Epithelial cell of esophagus (primary cell): ENCODE measurements around the gene ZNF254.

ENCODE experiments used
- DNase-seq: peaks from one replicate; pipeline ENCODE4 v3.0.0; 2010; ENCODE audit warnings: low read depth
- H3K4me3 ChIP-seq: 2 replicates; pipeline ENCODE4 v1.5.1; 2011; ENCODE audit warnings: mild to moderate bottlenecking, low read length, control low read depth
- TF ChIP-seq, protein P1 (sequence below): IDR thresholded peaks from 2 replicates; pipeline ENCODE4 v1.5.1; 2011; ENCODE audit warnings: low read depth, mild to moderate bottlenecking, low read length, control low read depth, inconsistent platforms; ENCODE audit not compliant: insufficient read depth; ENCODE audit errors: missing control alignments

The ZNF254 gene

DNA sequence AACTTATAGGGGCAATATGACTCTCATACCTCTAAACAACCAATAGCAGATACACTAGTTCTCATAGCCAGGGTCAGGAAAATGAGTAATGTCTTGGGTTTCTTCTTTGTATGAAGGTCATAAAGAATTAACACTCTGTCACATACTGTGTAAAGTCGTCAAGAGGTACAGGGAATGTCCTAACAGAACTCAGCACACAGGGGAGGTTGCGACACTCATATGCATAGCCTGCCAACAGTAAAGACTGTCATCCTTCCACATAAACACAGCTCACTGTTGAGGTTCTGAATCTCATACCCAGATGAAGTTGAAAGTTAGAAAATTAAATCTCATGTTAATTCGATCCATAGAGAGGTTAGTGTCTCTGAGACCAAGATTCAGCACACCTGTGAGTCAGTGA lies 34.2 kb upstream of the ZNF254 start:
- H3K4me3 ChIP-seq, result no peak overlapping the region
- DNase-seq, result peak; percentile 59
- TF ChIP-seq, protein P1, sequence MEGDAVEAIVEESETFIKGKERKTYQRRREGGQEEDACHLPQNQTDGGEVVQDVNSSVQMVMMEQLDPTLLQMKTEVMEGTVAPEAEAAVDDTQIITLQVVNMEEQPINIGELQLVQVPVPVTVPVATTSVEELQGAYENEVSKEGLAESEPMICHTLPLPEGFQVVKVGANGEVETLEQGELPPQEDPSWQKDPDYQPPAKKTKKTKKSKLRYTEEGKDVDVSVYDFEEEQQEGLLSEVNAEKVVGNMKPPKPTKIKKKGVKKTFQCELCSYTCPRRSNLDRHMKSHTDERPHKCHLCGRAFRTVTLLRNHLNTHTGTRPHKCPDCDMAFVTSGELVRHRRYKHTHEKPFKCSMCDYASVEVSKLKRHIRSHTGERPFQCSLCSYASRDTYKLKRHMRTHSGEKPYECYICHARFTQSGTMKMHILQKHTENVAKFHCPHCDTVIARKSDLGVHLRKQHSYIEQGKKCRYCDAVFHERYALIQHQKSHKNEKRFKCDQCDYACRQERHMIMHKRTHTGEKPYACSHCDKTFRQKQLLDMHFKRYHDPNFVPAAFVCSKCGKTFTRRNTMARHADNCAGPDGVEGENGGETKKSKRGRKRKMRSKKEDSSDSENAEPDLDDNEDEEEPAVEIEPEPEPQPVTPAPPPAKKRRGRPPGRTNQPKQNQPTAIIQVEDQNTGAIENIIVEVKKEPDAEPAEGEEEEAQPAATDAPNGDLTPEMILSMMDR, result no peak

DNA sequence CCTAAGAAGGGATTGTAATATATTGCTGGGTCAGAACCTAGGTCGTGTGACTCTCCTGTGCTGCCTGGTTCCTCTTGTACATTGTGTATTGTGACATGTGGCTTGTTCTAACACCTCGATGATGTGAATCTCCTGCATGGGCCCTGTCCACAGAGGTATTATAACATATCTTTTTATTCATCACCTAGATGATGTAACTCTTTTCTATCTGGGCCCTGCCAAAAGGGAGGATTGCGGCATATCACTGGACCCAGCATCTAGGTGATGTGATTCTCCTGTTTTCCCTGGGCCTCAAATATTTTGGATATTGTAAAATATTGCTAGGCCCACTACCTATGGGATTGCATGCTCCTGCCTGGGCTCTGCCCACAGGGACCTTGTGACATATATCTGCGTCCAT lies 33.4 kb upstream of the ZNF254 start:
- TF ChIP-seq, protein P1, result no peak
- no peak overlapping the region for H3K4me3 ChIP-seq
- peak; percentile 63 for DNase-seq

DNA sequence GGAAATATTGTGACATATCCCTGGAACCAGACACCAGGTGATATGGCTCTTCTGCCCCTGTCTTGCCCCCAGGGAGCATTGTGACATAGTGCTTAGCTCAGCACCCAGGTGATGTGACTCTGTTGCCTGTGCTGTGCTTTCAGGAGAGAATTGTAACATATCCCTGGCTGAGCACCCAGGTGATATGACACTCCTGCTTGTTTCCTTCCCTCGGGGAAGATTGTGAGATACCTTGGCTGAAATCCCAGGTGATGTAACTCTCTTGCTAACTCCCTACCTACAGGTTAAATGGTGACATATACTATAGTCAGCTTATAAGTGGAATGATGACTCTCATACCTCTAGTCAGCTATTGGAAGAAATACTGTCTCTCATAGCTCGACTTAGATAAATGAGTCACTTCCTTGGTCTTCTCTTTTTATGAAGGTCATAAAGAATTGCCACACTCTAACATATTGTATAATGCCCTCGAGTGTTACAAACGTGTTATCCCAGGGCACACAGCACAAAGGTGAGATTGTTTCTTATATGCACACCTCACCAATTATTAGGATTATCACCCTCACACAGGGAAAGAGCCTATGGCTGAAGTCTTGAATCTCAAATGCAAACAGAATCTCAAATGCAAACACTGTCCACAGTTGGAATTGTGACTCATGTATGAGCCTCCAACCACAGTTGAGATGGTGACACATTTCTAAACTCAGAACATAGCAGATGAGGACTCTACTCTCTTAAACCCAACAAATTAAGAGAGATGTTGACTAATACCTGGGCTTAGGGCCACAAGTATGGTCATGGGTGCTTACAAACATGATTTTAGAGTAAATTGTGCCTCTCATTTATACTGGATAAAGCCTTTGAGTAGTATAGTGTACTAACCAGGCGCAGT lies 32.7 kb upstream of the ZNF254 start:
- TF ChIP-seq, protein P1, result no peak
- peak; percentile 99 for DNase-seq
- no peak overlapping the region for H3K4me3 ChIP-seq

DNA sequence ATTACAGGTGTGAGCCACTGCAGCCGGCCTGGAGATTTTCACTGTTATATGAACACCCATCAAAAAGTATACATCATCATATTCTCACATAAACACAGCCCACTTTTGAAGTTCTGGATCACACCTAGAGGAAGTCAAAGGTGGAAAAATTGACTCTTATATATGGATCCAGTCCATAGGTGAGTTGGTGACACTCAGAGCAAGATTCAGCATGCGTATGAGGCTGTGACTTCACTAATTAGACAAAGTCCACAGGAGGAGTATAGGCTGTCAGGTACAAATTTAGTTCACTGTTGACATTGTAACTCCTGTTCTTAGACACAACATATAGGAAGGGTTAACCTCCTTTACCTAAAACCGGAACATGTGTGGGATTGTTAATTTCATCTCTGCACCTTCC lies 31.4 kb upstream of the ZNF254 start:
- TF ChIP-seq, protein P1, result no peak
- no peak overlapping the region for H3K4me3 ChIP-seq

DNA sequence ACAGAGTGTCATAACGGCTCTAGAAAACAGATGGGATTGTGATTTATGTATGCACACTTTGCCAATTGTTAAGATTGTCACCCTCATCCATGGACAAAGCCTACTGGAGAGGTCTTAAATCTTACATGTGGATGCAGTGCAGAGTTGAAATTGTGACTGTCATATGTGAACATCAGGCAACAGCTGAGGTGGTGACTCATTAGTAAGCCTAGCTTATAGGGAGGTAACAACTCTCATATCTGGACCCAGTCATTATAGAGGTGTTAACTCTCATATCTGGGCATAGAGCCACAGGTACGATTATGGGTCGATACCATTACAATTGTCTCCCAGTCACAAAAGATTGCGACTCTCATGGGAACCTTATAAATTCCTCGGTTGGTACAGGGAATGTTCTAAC lies 29.8 kb upstream of the ZNF254 start:
- TF ChIP-seq, protein P1, result no peak
- DNase-seq, result no peak
- no peak overlapping the region for H3K4me3 ChIP-seq

More for the DNA sequence above, 31.4 kb upstream of the ZNF254 start:
- no peak for DNase-seq

DNA sequence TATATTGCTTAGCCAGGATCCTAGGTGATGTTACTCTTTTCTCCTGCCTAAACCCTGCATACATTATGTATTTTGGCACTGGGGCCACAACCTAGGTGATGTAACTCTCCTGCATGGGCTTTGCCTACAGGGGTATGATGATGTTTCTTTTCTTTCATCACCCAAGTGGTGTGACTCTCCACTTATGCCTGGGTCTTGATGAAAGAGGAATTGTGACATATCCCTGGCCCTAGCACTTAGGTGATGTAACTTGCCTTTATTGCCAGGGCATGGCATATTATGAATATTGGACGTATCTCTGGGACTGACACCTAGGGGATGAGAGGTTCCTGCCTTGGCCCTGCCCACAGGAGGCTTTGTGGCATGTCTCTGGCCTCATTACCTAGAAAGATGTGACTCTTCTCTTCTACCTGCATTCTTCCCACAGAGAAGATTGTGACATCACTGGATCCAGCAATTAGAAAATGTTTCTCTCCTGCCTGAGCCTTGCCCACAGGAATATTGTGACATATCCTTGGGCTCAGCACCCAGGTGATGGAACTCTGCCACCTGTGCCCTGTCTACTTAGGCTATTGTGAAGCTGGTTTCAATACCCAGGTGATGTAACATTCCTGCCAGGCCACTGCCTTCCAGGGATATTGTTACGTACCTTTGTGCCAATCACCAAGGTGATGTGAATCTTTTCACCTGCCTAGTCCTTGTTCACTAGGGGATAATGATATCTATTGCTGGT lies 27.3 kb upstream of the ZNF254 start:
- DNase-seq, result peak; percentile 76
- TF ChIP-seq, protein P1, result no peak
- H3K4me3 ChIP-seq, result no peak overlapping the region
